ENCODE data around the gene METTL9.
"Not testable (repeated sequence)": the region's sequence is repeated elsewhere in the genome, so short reads cannot be mapped to it uniquely, and the experiment has no call there.

Gene METTL9

GRCh38 chr16:21635694-21636093 lies 36.3 kb downstream of the METTL9 start:
- not testable (repeated sequence) for DNase-seq (ENCODE audit: low read depth in 3 of 3)

GRCh38 chr16:21637032-21637968 lies 37.9 kb downstream of the METTL9 start:
- no peak for DNase-seq (ENCODE audit: low read depth in 3 of 3)

- DNase-seq (ENCODE audit: low read depth in 3 of 3) = no peak
Observed at GRCh38 chr16:21638573-21638975, 39.2 kb downstream of the METTL9 start.

- DNase-seq (ENCODE audit: low read depth in 3 of 3) = no peak
Observed at GRCh38 chr16:21639493-21639892, 40.1 kb downstream of the METTL9 start.

- DNase-seq (ENCODE audit: low read depth in 3 of 3) = no peak
Observed at GRCh38 chr16:21641916-21642315, 42.5 kb downstream of the METTL9 start.

GRCh38 chr16:21642861-21643260 lies 43.5 kb downstream of the METTL9 start:
- no peak for DNase-seq (ENCODE audit: low read depth in 3 of 3)

GRCh38 chr16:21643785-21644184 lies 44.4 kb downstream of the METTL9 start:
- no peak for DNase-seq (ENCODE audit: low read depth in 3 of 3)

- no peak for DNase-seq (ENCODE audit: low read depth in 3 of 3)
Observed at GRCh38 chr16:21644674-21645073, 45.3 kb downstream of the METTL9 start.

- DNase-seq (ENCODE audit: low read depth in 3 of 3) = no peak
Observed at GRCh38 chr16:21645261-21645721, 45.9 kb downstream of the METTL9 start.

- no peak for DNase-seq (ENCODE audit: low read depth in 3 of 3)
Observed at GRCh38 chr16:21646091-21646490, 46.7 kb downstream of the METTL9 start.

GRCh38 chr16:21646721-21647561 lies 47.6 kb downstream of the METTL9 start:
- peak; percentile 56 to 78 (median 61) for DNase-seq (ENCODE audit: low read depth in 3 of 3)

- no peak for DNase-seq (ENCODE audit: low read depth in 3 of 3)
Observed at GRCh38 chr16:21647562-21648164, 48.3 kb downstream of the METTL9 start.

GRCh38 chr16:21649826-21650406 lies 50.5 kb downstream of the METTL9 start:
- DNase-seq (ENCODE audit: low read depth in 3 of 3) = not testable (repeated sequence)

- no peak for DNase-seq (ENCODE audit: low read depth in 3 of 3)
Observed at GRCh38 chr16:21650521-21650920, 51.1 kb downstream of the METTL9 start.

GRCh38 chr16:21651515-21651914 lies 52.1 kb downstream of the METTL9 start:
- DNase-seq (ENCODE audit: low read depth in 3 of 3) = no peak

- DNase-seq (ENCODE audit: low read depth in 3 of 3) = no peak
Observed at GRCh38 chr16:21652453-21652852, 53.1 kb downstream of the METTL9 start, which contains the start of gene IGSF6. TSS of gene IGSF6 (minus strand) at chr16:21652608. CDS start at chr16:21652598, 10 bp downstream.

- DNase-seq (ENCODE audit: low read depth in 3 of 3) = no peak
Observed at GRCh38 chr16:21653571-21653970, 54.2 kb downstream of the METTL9 start.

- DNase-seq (ENCODE audit: low read depth in 3 of 3) = no peak
Observed at GRCh38 chr16:21654466-21654865, 55.1 kb downstream of the METTL9 start.

GRCh38 chr16:21654881-21655280 lies 55.5 kb downstream of the METTL9 start:
- DNase-seq (ENCODE audit: low read depth in 3 of 3) = no peak

- no peak for DNase-seq (ENCODE audit: low read depth in 3 of 3)
Observed at GRCh38 chr16:21656795-21657768, 57.7 kb downstream of the METTL9 start.
